ENCODE measurements around the gene MESP2.

GRCh38 chr15:89783111-89783860 lies 7.2 kb downstream of the MESP2 start:
- TF ChIP-seq CTCF (IDR thresholded peaks at IDR 0.05; ENCODE audit: low read depth, low read length, missing input control), result no peak
- TF ChIP-seq REST (IDR thresholded peaks at IDR 0.05), result no peak
- TF ChIP-seq FOXA1 (IDR thresholded peaks at IDR 0.05), result no peak
- no peak for TF ChIP-seq HNF4G (IDR thresholded peaks at IDR 0.05)
- no peak for TF ChIP-seq SP1 (IDR thresholded peaks at IDR 0.05)
- no peak for TF ChIP-seq YY1 (IDR thresholded peaks at IDR 0.05)
- TF ChIP-seq JUND (IDR thresholded peaks at IDR 0.05), result no peak

Data from liver (tissue), 3 donors.